Neutrophil (primary cell): Measurements from ENCODE around the gene WDR37.

Experiments
- H3K27ac ChIP-seq: fragments of 200-600 bp; sonication (generic); 2 replicates; pipeline ENCODE4 v1.5.1; 2016; ENCODE audit warnings: mild to moderate bottlenecking, moderate library complexity
- H3K27me3 ChIP-seq: fragments of 200-600 bp; sonication (generic); 2 replicates; pipeline ENCODE4 v1.6.0; 2016; ENCODE audit warnings: mild to moderate bottlenecking
- H3K36me3 ChIP-seq: fragments of 200-600 bp; sonication (generic); 2 replicates; pipeline ENCODE4 v1.5.1; 2017
- H3K4me1 ChIP-seq, 2 experiments: fragments of 200-600 bp in 1 of 2; sonication (generic) in 1 of 2; 1 replicate in 1 of 2; 2 replicates in 1 of 2; pipeline versions ENCODE4 v1.5.1 to v1.6.1; 2013 to 2016; ENCODE audit warnings: low read depth in 1 of 2, low read length in 1 of 2, mild to moderate bottlenecking in 1 of 2, moderate library complexity in 1 of 2; ENCODE audit not compliant: control insufficient read depth in 1 of 2, insufficient read depth in 1 of 2
- H3K4me3 ChIP-seq, 2 experiments: fragments of 200-600 bp in 1 of 2; sonication (generic) in 1 of 2; 1 replicate in 1 of 2; 2 replicates in 1 of 2; pipeline ENCODE4 v1.5.1; 2013 to 2016; ENCODE audit warnings: low read depth in 1 of 2, low read length in 1 of 2, mild to moderate bottlenecking in 1 of 2, moderate library complexity in 1 of 2
- H3K9me3 ChIP-seq: fragments of 200-600 bp; sonication (generic); 2 replicates; pipeline ENCODE4 v1.5.1; 2016
- CTCF ChIP-seq: fragments of 200-600 bp; sonication (generic); IDR thresholded peaks from 2 replicates; pipeline ENCODE4 v1.5.1; 2016; ENCODE audit warnings: antibody characterized with exemption

The WDR37 gene

GRCh38 chr10:1141701-1142100 is 85.5 kb downstream of the WDR37 start:
- no peak overlapping the region for H3K27ac ChIP-seq
- no peaks in the 10 kb centered on the region for H3K36me3 ChIP-seq
- no peak for TF ChIP-seq CTCF
- no peak overlapping the region for H3K4me3 ChIP-seq
- no peaks in the 10 kb centered on the region for H3K4me1 ChIP-seq
- peaks cover 9% of the 10 kb centered on the region for H3K27me3 ChIP-seq
- no peaks in the 10 kb centered on the region for H3K9me3 ChIP-seq

GRCh38 chr10:1142596-1142995 is 86.4 kb downstream of the WDR37 start:
- no peaks in the 10 kb centered on the region for H3K4me1 ChIP-seq
- H3K36me3 ChIP-seq, result no peaks in the 10 kb centered on the region
- H3K9me3 ChIP-seq, result no peaks in the 10 kb centered on the region
- H3K27me3 ChIP-seq, result peaks cover 9% of the 10 kb centered on the region
- TF ChIP-seq CTCF, result no peak
- no peak overlapping the region for H3K27ac ChIP-seq
- H3K4me3 ChIP-seq, result no peak overlapping the region

- Histone ChIP-seq H3K27ac (no peak overlapping the region), H3K4me1 (no peaks in the 10 kb centered on the region), H3K9me3 (no peaks in the 10 kb centered on the region), H3K27me3 (peaks cover 8% of the 10 kb centered on the region), H3K4me3 (no peak overlapping the region), H3K36me3 (no peaks in the 10 kb centered on the region)
- no peak for TF ChIP-seq CTCF
These were observed 91.6 kb downstream of the WDR37 start for GRCh38 chr10:1147810-1148209.

GRCh38 chr10:1148855-1149605 is 92.8 kb downstream of the WDR37 start:
- no peaks in the 10 kb centered on the region for H3K4me1 ChIP-seq
- no peaks in the 10 kb centered on the region for H3K36me3 ChIP-seq
- H3K27me3 ChIP-seq, result peaks cover 8% of the 10 kb centered on the region
- no peak overlapping the region for H3K27ac ChIP-seq
- no peaks in the 10 kb centered on the region for H3K9me3 ChIP-seq
- no peak for TF ChIP-seq CTCF
- H3K4me3 ChIP-seq, result no peak overlapping the region

GRCh38 chr10:1149793-1150637 is 93.8 kb downstream of the WDR37 start:
- Histone ChIP-seq H3K9me3 (no peaks in the 10 kb centered on the region), H3K4me3 (no peak overlapping the region), H3K27me3 (peaks cover 8% of the 10 kb centered on the region), H3K36me3 (no peaks in the 10 kb centered on the region), H3K27ac (no peak overlapping the region), H3K4me1 (no peaks in the 10 kb centered on the region)
- TF ChIP-seq CTCF, result no peak
